Activated CD4-positive, CD25-positive, alpha-beta regulatory T cell (primary cell): ENCODE data around the gene PTAR1.
"Not testable (repeated sequence)": the region's sequence is repeated elsewhere in the genome, so short reads cannot be mapped to it uniquely, and the experiment has no call there.

Source experiments
- DNase-seq, 4 experiments: peaks; one replicate each; lab custom pipeline; 2025; lab: John Stamatoyannopoulos, UW

PTAR1 gene

GRCh38 chr9:69759421-69760277, at the start of gene PTAR1:
Gene PTAR1, minus strand, starts transcription at chr9:69760011. Its CDS starts 73 bp downstream, at chr9:69759938.
- DNase-seq, result peak; percentile 74 to 87 (median 84)

- DNase-seq, result peak in 1 of 4 experiments; percentile 1
These were observed 49.6 kb upstream of the PTAR1 start for GRCh38 chr9:69809304-69809863.

- DNase-seq, result no peak
These were observed 46.8 kb upstream of the PTAR1 start for GRCh38 chr9:69806627-69807026.

GRCh38 chr9:69805962-69806515, 46.2 kb upstream of the PTAR1 start:
- DNase-seq, result no peak

GRCh38 chr9:69801989-69802388, 42.2 kb upstream of the PTAR1 start:
- DNase-seq, result no peak

- not testable (repeated sequence) for DNase-seq
These were observed 40.2 kb upstream of the PTAR1 start for GRCh38 chr9:69800027-69800426.

- not testable (repeated sequence) for DNase-seq
These were observed 39.7 kb upstream of the PTAR1 start for GRCh38 chr9:69799521-69799920.

- no peak for DNase-seq
These were observed 38.9 kb upstream of the PTAR1 start for GRCh38 chr9:69798744-69799143.

GRCh38 chr9:69797675-69798074, 37.9 kb upstream of the PTAR1 start:
- no peak for DNase-seq

GRCh38 chr9:69794356-69794755, 34.5 kb upstream of the PTAR1 start:
- DNase-seq, result no peak

GRCh38 chr9:69785757-69786156, 25.9 kb upstream of the PTAR1 start:
- no peak for DNase-seq

GRCh38 chr9:69773258-69773657, 13.4 kb upstream of the PTAR1 start:
- DNase-seq, result no peak

GRCh38 chr9:69771775-69772418, 12.1 kb upstream of the PTAR1 start:
- no peak for DNase-seq

GRCh38 chr9:69768716-69769115, 8.9 kb upstream of the PTAR1 start:
- no peak for DNase-seq

- no peak for DNase-seq
These were observed 8.3 kb upstream of the PTAR1 start for GRCh38 chr9:69768101-69768500.

- DNase-seq, result not testable (repeated sequence)
These were observed 4.1 kb upstream of the PTAR1 start for GRCh38 chr9:69763862-69764261.

- DNase-seq, result no peak
These were observed 2.7 kb upstream of the PTAR1 start for GRCh38 chr9:69762527-69762926.

GRCh38 chr9:69760278-69760610, 433 bp upstream of the PTAR1 start:
- no peak for DNase-seq

- no peak for DNase-seq
These were observed 790 bp downstream of the PTAR1 start for GRCh38 chr9:69759021-69759420.

- DNase-seq, result no peak
These were observed 1.7 kb downstream of the PTAR1 start for GRCh38 chr9:69757996-69758675.

- DNase-seq, result no peak
These were observed 4.6 kb downstream of the PTAR1 start for GRCh38 chr9:69755205-69755604.

GRCh38 chr9:69753830-69754229, 6.0 kb downstream of the PTAR1 start:
- DNase-seq, result no peak
